SJSA1 (cell line): ENCODE measurements around the gene ODAD2. TPM values are rescaled to one million over a fixed set of nuclear protein-coding genes. Genes with fewer than 3 reads are reported as not detected.
"Not testable (repeated sequence)": the region's sequence is repeated elsewhere in the genome, so short reads cannot be mapped to it uniquely, and the experiment has no call there.

Source experiments
- DNase-seq, 2 experiments: peaks; one replicate each; pipeline ENCODE4 v3.0.0-alpha.2; 2015 to 2020; ENCODE audit warnings: low spot score in 2 of 2, low read depth in 1 of 2
- H3K27ac ChIP-seq: fragments of 250-450 bp; sonication (Bioruptor Pico); 2 replicates; pipeline ENCODE4 v1.5.1; 2020; ENCODE audit warnings: mild to moderate bottlenecking, moderate library complexity
- H3K27me3 ChIP-seq: fragments of 250-450 bp; sonication (Bioruptor Pico); replicated peaks from 2 replicates; pipeline ENCODE4 v1.5.1; 2020; ENCODE audit warnings: mild to moderate bottlenecking, moderate library complexity
- H3K36me3 ChIP-seq: fragments of 250-450 bp; sonication (Bioruptor Pico); 2 replicates; pipeline ENCODE4 v1.5.1; 2020; ENCODE audit warnings: mild to moderate bottlenecking
- H3K4me1 ChIP-seq: fragments of 250-450 bp; sonication (Bioruptor Pico); replicated peaks from 2 replicates; pipeline ENCODE4 v1.6.1; 2021; ENCODE audit warnings: mild to moderate bottlenecking
- H3K4me3 ChIP-seq: fragments of 250-450 bp; sonication (Bioruptor Pico); 2 replicates; pipeline ENCODE4 v1.5.1; 2020; ENCODE audit warnings: mild to moderate bottlenecking
- H3K9me3 ChIP-seq: fragments of 250-450 bp; sonication (Bioruptor Pico); replicated peaks from 2 replicates; pipeline ENCODE4 v1.5.1; 2020; ENCODE audit warnings: mild to moderate bottlenecking
- total RNA-seq: library from RNA; depleted of rRNA; stranded (reverse); fragments of >200 nt; shearing (Covaris generic); gene quantifications from 2 replicates; pipeline ENCODE4 v1.2.3, GENCODE V29; 2014

ODAD2 gene
- total RNA-seq, 1 experiment from 2014 or later = 0.68 TPM

DNA sequence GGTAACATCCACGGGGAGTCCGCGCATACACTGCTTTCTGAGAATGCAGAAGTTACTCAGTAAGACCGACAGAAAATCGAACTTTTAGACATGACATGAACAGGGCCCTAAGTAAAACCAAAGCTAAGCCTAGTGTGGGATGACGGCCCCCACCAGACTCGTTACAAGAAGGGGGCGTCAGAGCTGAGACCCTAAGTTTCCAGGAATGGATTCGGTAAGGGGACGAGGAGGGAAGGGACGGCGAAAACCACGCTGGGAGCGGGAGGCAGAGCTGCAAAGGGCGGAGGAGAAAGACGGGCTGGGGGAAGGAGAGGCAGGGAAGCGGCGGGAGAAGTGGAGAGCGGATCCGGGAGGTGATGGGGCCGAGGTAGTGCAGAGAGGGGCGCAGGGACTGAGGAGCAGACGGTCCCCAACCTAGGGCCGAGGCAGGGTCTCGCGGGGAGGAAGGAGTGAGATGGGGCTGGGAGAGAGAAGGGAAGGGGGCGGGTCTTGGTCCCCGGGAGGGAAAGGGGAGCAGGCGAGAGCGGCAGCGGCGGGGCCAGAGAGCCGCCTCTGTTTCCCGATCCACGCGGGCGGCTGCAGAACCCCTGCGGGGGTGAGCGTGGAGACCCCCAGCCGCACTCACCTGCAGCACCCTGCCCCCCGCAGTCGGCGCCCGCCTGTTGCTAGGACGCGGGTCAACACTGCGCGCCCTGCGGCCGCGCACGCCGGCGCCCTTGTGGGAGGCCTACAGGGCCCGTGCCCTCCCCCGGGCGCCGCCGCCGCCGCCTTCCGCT lies 513 bp downstream of the ODAD2 start:
- H3K27ac ChIP-seq = peak overlapping the region; percentile 35
- H3K9me3 ChIP-seq = no peaks in the 10 kb centered on the region
- DNase-seq = peak; percentile 46 to 56

DNA sequence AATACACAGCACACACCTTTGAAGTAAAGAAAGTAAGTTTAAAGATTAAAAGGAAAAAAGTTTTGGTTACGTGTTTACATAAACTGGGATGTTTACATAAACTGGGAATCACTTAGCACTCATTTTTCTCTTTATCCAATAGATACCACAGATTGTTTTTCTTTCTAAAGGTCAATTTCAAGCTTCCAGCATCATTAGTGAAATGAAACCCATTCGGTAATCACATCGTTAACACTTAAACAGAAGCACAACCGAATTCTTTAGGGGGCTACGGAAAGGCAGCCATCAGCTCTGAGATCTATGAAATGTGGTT lies 1.1 kb downstream of the ODAD2 start:
- Histone ChIP-seq H3K36me3 (no peaks in the 10 kb centered on the region), H3K4me1 (peaks cover 8% of the 10 kb centered on the region), H3K4me3 (peak overlapping the region; percentile 59), H3K27ac (no peak overlapping the region), H3K27me3 (peaks cover 5% of the 10 kb centered on the region), H3K9me3 (no peaks in the 10 kb centered on the region)
- peak in 1 of 2 experiments; percentile 2 for DNase-seq

More for the DNA sequence above, 513 bp downstream of the ODAD2 start:
- Histone ChIP-seq H3K4me3 (peak overlapping the region; percentile 59), H3K4me1 (peaks cover 8% of the 10 kb centered on the region), H3K36me3 (no peaks in the 10 kb centered on the region), H3K27me3 (peaks cover 5% of the 10 kb centered on the region)

DNA sequence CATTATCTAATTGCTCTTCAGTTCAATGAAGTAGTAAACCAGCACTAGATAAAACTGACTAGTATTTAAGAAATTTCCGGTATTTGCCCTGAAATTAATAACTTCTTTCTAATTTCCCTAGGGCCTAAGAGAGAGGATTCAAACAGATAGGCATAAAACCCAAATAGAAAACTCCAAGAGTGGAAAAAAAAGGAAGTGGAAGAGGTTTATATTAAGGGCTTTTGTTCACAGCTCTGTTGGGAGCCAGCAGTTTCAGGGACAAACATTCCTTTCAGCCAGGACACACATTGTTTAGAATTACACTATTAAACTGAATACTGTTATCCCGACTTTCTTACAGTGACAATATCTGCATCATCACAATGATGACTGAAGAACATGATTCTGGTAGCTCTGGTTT lies 3.6 kb downstream of the ODAD2 start:
- Histone ChIP-seq H3K4me1 (peaks cover 8% of the 10 kb centered on the region), H3K36me3 (no peaks in the 10 kb centered on the region), H3K27ac (no peak overlapping the region), H3K4me3 (no peak overlapping the region), H3K27me3 (peaks cover 5% of the 10 kb centered on the region), H3K9me3 (no peaks in the 10 kb centered on the region)
- no peak for DNase-seq

DNA sequence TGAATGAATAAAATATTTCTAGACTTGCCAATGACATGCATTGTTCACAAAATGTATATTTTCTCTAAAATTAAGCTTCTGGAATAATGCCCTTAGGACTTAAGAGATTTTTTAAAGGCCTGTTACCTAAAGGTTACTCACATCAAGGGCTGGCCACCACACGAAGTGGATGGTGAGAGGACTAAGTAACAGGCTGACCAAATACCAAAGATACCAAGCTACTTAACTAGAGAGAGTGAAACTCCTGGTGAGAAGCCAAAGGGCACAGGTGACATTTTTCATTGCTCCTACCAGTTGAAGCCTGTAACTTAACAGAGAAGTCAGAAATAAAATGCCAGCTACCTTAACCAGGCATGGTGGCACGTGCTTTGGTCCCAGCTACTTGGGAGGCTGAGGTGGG lies 9.5 kb downstream of the ODAD2 start:
- DNase-seq, H3K27ac ChIP-seq, H3K9me3 ChIP-seq, H3K4me3 ChIP-seq, H3K4me1 ChIP-seq, H3K36me3 ChIP-seq, H3K27me3 ChIP-seq: not testable (repeated sequence)

DNA sequence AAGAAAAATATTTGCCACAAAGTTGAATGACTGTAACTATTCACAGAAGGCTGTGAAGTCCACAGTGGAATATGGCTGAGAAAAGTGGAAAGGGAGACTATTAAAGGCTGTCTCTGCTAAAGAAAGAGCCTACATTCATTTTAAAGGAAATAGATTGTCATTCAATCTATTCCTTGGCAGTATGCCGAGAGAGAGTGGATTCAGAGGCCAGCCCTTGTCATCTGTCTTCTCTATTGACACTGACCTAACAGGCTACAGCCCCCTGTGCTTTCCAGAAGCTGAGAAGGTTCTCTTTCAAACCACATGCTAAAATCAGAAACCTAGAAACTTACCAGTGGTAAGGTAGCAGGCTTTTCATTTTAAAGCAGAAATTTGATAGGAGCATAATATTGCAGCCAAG lies 12.1 kb downstream of the ODAD2 start:
- Histone ChIP-seq H3K27ac (no peak overlapping the region), H3K4me1 (no peaks in the 10 kb centered on the region), H3K27me3 (no peaks in the 10 kb centered on the region), H3K4me3 (no peak overlapping the region), H3K9me3 (no peaks in the 10 kb centered on the region), H3K36me3 (no peaks in the 10 kb centered on the region)
- no peak for DNase-seq

DNA sequence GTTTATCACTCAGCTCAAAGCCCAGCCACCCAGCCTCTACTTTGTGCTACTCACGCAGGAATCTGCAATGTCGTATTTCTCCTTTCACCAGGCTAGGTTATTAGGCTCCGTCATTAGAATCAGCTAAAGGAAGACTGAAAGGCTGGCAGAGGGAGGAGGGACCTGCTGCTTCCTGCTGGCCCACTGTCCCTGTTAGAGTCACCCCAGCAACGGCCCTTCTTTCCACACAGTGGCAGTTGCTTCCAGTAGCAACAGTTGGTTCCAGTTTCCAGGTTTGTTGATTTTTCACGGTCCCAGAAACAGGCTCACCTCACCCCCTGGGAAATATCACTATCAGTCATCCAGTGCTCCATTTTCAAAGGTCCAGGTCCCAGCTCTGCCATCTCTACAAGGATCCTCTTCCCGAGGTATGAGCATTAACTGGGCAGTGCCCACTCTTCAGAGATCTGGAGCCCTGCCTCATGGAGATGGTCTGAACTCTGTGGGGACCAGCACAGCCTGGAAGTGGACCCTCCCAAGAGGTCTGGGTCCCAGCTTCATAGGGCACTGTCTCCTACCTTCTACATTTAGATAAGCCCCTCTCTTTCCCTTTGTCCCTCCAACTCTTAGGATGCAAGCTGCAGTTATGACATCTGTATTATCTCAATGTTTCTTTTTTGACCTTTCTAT lies 15.9 kb downstream of the ODAD2 start:
- no peaks in the 10 kb centered on the region for H3K4me1 ChIP-seq
- no peaks in the 10 kb centered on the region for H3K9me3 ChIP-seq
- H3K27me3 ChIP-seq = no peaks in the 10 kb centered on the region
- no peak for DNase-seq
- no peak overlapping the region for H3K27ac ChIP-seq
- H3K36me3 ChIP-seq = no peaks in the 10 kb centered on the region
- H3K4me3 ChIP-seq = no peak overlapping the region

DNA sequence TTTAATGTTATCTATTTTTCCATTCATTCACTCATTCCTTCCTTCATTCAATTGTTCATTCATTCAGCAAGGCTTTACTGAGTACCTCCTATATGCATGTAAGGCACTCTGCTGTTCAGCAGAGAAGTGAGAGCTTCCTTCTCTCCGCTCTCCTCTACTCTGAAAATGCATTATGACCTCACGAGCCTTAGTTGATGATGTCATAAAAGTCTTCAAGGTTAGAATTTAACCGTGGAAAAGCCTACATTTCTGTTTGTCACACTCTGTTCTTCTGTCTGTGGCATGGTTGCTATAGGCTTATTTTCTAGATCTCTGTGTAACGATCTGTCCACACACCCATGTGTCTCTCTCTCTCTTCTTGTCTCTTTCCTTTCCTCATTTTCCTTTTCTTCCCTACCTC lies 17.1 kb downstream of the ODAD2 start:
- Histone ChIP-seq H3K27ac (no peak overlapping the region), H3K4me1 (no peaks in the 10 kb centered on the region), H3K4me3 (no peak overlapping the region), H3K27me3 (no peaks in the 10 kb centered on the region), H3K36me3 (no peaks in the 10 kb centered on the region), H3K9me3 (no peaks in the 10 kb centered on the region)
- no peak for DNase-seq

GRCh38 chr10:27970795-27971194 lies 28.1 kb downstream of the ODAD2 start:
- H3K27ac ChIP-seq, H3K4me3 ChIP-seq, H3K9me3 ChIP-seq, H3K27me3 ChIP-seq, H3K4me1 ChIP-seq, DNase-seq, H3K36me3 ChIP-seq: not testable (repeated sequence)

GRCh38 chr10:27969931-27970330 lies 28.9 kb downstream of the ODAD2 start:
- not testable (repeated sequence) for H3K27ac ChIP-seq

GRCh38 chr10:27959093-27959715 lies 39.7 kb downstream of the ODAD2 start:
- no peaks in the 10 kb centered on the region for H3K9me3 ChIP-seq
- H3K27me3 ChIP-seq = no peaks in the 10 kb centered on the region
- no peak for DNase-seq
- no peaks in the 10 kb centered on the region for H3K4me1 ChIP-seq
- H3K36me3 ChIP-seq = no peaks in the 10 kb centered on the region
- no peak overlapping the region for H3K4me3 ChIP-seq
- no peak overlapping the region for H3K27ac ChIP-seq

More at GRCh38 chr10:27969931-27970330, 28.9 kb downstream of the ODAD2 start:
- not testable (repeated sequence) for DNase-seq, H3K36me3 ChIP-seq, H3K4me3 ChIP-seq, H3K27me3 ChIP-seq, H3K4me1 ChIP-seq, H3K9me3 ChIP-seq

DNA sequence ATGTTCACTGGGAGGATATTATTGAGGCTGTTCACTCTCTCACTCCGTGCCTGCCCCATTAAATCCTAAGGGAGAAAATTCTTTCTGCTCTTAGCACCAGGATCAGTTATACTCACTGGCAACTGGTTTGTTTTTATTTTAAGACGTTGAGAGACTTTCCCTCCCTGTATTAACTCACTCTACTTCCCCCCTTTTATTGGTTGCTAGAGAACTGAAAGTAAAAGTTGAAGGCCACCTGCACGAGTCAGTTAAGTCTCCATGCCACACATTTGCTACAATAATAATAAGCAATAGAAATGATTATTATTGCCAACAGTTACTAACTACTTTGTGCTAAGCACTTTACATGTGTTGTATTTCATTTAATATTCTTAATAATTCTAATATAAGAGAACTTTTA lies 40.5 kb downstream of the ODAD2 start:
- not testable (repeated sequence) for H3K9me3 ChIP-seq, H3K4me3 ChIP-seq, H3K27me3 ChIP-seq, DNase-seq, H3K36me3 ChIP-seq, H3K4me1 ChIP-seq, H3K27ac ChIP-seq

DNA sequence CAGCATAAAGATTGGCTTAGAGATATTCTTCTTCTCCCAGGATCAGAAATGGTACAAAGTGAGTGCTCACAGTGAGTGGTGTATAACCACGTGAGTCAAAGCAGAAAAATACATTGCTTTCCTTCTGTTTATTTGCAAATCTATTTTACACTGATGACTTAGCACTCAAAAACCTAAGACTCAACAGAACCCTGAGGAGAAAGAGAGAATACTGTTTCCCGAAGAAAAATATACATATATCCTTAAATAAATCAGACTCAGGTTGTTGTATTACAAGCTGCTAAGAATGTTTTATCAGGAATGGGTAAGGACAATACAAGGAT lies 48.7 kb downstream of the ODAD2 start:
- Histone ChIP-seq H3K4me3 (no peak overlapping the region), H3K27ac (no peak overlapping the region), H3K27me3 (no peaks in the 10 kb centered on the region), H3K36me3 (no peaks in the 10 kb centered on the region), H3K4me1 (peaks cover 8% of the 10 kb centered on the region; the same call in 1 of the 2 replicates), H3K9me3 (no peaks in the 10 kb centered on the region)
- no peak for DNase-seq

GRCh38 chr10:27949528-27950241 lies 49.2 kb downstream of the ODAD2 start:
- no peaks in the 10 kb centered on the region for H3K36me3 ChIP-seq
- no peak overlapping the region for H3K27ac ChIP-seq
- H3K4me1 ChIP-seq = peaks cover 8% of the 10 kb centered on the region; the same call in 1 of the 2 replicates
- H3K27me3 ChIP-seq = no peaks in the 10 kb centered on the region
- no peaks in the 10 kb centered on the region for H3K9me3 ChIP-seq
- DNase-seq = peak in 1 of 2 experiments; percentile 3
- no peak overlapping the region for H3K4me3 ChIP-seq

- Histone ChIP-seq H3K4me1 (peaks cover 8% of the 10 kb centered on the region; the same call in 1 of the 2 replicates), H3K27ac (no peak overlapping the region), H3K9me3 (no peaks in the 10 kb centered on the region), H3K4me3 (no peak overlapping the region), H3K27me3 (no peaks in the 10 kb centered on the region), H3K36me3 (no peaks in the 10 kb centered on the region)
- no peak for DNase-seq
Observed at GRCh38 chr10:27948186-27948585, 50.7 kb downstream of the ODAD2 start.
